Tibial artery (tissue), 4 donors: ENCODE data around the gene INPP5A.

Experiments used
- DNase-seq, 2 donors: peaks; one replicate each; pipeline ENCODE4 v3.0.0-alpha.2; 2019
- H3K27ac ChIP-seq, 2 donors: fragments of 200-600 bp; sonication (generic) in 1 of 2; 1 replicate in 1 of 2; 2 replicates in 1 of 2; pipeline ENCODE4 v1.5.1; 2018 to 2019; ENCODE audit warnings: mild to moderate bottlenecking in 1 of 2
- H3K27me3 ChIP-seq, 2 donors: fragments of 200-600 bp; sonication (generic) in 1 of 2; one replicate each; pipeline versions ENCODE4 v1.5.1 to v1.6.0; 2016 to 2019
- H3K36me3 ChIP-seq, 3 donors: fragments of 200-600 bp; sonication (generic) in 2 of 3; one replicate each; pipeline ENCODE4 v1.5.1; 2016 to 2019; ENCODE audit warnings: mild to moderate bottlenecking in 2 of 3
- H3K4me1 ChIP-seq, 4 donors: fragments of 200-600 bp; sonication (generic) in 2 of 4; 1 replicate in 3 of 4; 2 replicates in 1 of 4; pipeline ENCODE4 v1.5.1; 2016 to 2019
- H3K4me3 ChIP-seq, 2 donors: fragments of 200-600 bp; sonication (generic) in 1 of 2; 1 replicate in 1 of 2; 2 replicates in 1 of 2; pipeline ENCODE4 v1.5.1; 2018 to 2019; ENCODE audit warnings: mild to moderate bottlenecking in 2 of 2
- H3K9me3 ChIP-seq, 3 donors: fragments of 200-600 bp; sonication (generic) in 1 of 3; one replicate each; pipeline ENCODE4 v1.5.1; 2016 to 2019
- CTCF ChIP-seq, 2 experiments: fragments of 200-600 bp in 1 of 2; fragments of 450-650 bp in 1 of 2; IDR thresholded peaks; one replicate each; pipeline ENCODE4 v1.5.1; 2017 to 2019; ENCODE audit warnings: antibody characterized with exemption in 2 of 2, mild to moderate bottlenecking in 1 of 2, moderate library complexity in 1 of 2
- intact Hi-C: fragments of 100-400 bp; cut with DNase I; formaldehyde crosslinking; loops from one replicate; pipeline ENCODE4 v1.15.0; 2023; ENCODE audit warnings: low total_unique reads

Gene INPP5A

GRCh38 chr10:132605390-132605789, 67.8 kb downstream of the INPP5A start:
- Histone ChIP-seq H3K4me3 (no peak overlapping the region), H3K9me3 (no peaks in the 10 kb centered on the region), H3K27me3 (no peaks in the 10 kb centered on the region), H3K27ac (no peak overlapping the region), H3K4me1 (peaks cover 11 to 82% (median 49%) of the 10 kb centered on the region in 4 donors), H3K36me3 (peaks cover 0 to 5% (median 0%) of the 10 kb centered on the region in 3 donors)
- peak in 1 of 2 donors; percentile 59 for DNase-seq
- intact Hi-C loops = no loop called here
- no peak for TF ChIP-seq CTCF (IDR thresholded peaks at IDR 0.05)

- Histone ChIP-seq H3K27me3 (no peaks in the 10 kb centered on the region), H3K4me3 (peak overlapping the region; percentile 12 to 33), H3K27ac (peak overlapping the region in 1 of 2 donors; percentile 12), H3K9me3 (no peaks in the 10 kb centered on the region), H3K4me1 (peaks cover 11 to 76% (median 47%) of the 10 kb centered on the region in 4 donors), H3K36me3 (peaks cover 0 to 5% (median 0%) of the 10 kb centered on the region in 3 donors)
- DNase-seq = no peak
- intact Hi-C loops = no loop called here
- no peak for TF ChIP-seq CTCF (IDR thresholded peaks at IDR 0.05)
These were observed 68.5 kb downstream of the INPP5A start for GRCh38 chr10:132606031-132606491.

- Histone ChIP-seq H3K36me3 (peaks cover 0 to 5% (median 0%) of the 10 kb centered on the region in 3 donors), H3K27me3 (no peaks in the 10 kb centered on the region), H3K4me3 (peak overlapping the region; percentile 12 to 33), H3K9me3 (no peaks in the 10 kb centered on the region), H3K4me1 (peaks cover 11 to 72% (median 44%) of the 10 kb centered on the region in 4 donors), H3K27ac (peak overlapping the region in 1 of 2 donors; percentile 12)
- intact Hi-C loops = no loop called here
- TF ChIP-seq CTCF (IDR thresholded peaks at IDR 0.05) = no peak
- peak in 1 of 2 donors; percentile 83 for DNase-seq
These were observed 69.1 kb downstream of the INPP5A start for GRCh38 chr10:132606536-132607316.

- Histone ChIP-seq H3K36me3 (peaks cover 0 to 5% (median 0%) of the 10 kb centered on the region in 3 donors), H3K4me3 (no peak overlapping the region), H3K27me3 (no peaks in the 10 kb centered on the region), H3K9me3 (no peaks in the 10 kb centered on the region), H3K27ac (no peak overlapping the region), H3K4me1 (peaks cover 11 to 72% (median 43%) of the 10 kb centered on the region in 4 donors)
- no peak for DNase-seq
- intact Hi-C loops = no loop called here
- no peak for TF ChIP-seq CTCF (IDR thresholded peaks at IDR 0.05)
These were observed 69.9 kb downstream of the INPP5A start for GRCh38 chr10:132607491-132607890.

GRCh38 chr10:132607961-132608495, 70.4 kb downstream of the INPP5A start:
- Histone ChIP-seq H3K36me3 (peaks cover 0 to 5% (median 0%) of the 10 kb centered on the region in 3 donors), H3K4me1 (peaks cover 11 to 72% (median 42%) of the 10 kb centered on the region in 4 donors)
- DNase-seq = no peak

More at GRCh38 chr10:132607961-132608495, 70.4 kb downstream of the INPP5A start:
- Histone ChIP-seq H3K27ac (no peak overlapping the region), H3K27me3 (no peaks in the 10 kb centered on the region), H3K9me3 (no peaks in the 10 kb centered on the region), H3K4me3 (no peak overlapping the region)
- TF ChIP-seq CTCF (IDR thresholded peaks at IDR 0.05) = no peak
- intact Hi-C loops = no loop called here
